ENCODE measurements around the gene ZNF662. TPM values are rescaled to one million over a fixed set of nuclear protein-coding genes. Genes with fewer than 3 reads are reported as not detected.
A peak's percentile ranks its signal among the peaks of the same experiment; 100 is the strongest.

Gene ZNF662
- 10 to 100 TPM in 2 of 4 donors, 1 to 10 TPM in 2; 4.3 to 18.2 (median 10.3) TPM for total RNA-seq

- peak within 1 kb of the TSS; percentile 47 to 82 for H3K4me3 ChIP-seq
- H3K36me3 ChIP-seq, result peaks cover 0 to 36% of the 10 kb centered on the region in 2 donors
- peak within 1 kb of the TSS; percentile 18 to 88 (median 86) for H3K27ac ChIP-seq
- 15% methylated on average over 1 to 7 of the region's 59 CpGs for WGBS, 2 donors (ENCODE audit: low coverage in 1 of 2)
- H3K9me3 ChIP-seq, result peaks cover 0 to 18% (median 0%) of the 10 kb centered on the region in 3 donors
- H3K27me3 ChIP-seq, result no peaks in the 10 kb centered on the region
- TF ChIP-seq CTCF (IDR thresholded peaks at IDR 0.05) (peak in 1 of 4 experiments; percentile 6), POLR2AphosphoS5 (IDR thresholded peaks at IDR 0.05) (peak; percentile 58), POLR2A (IDR thresholded peaks at IDR 0.05) (peak; percentile 49 to 51), EP300 (IDR thresholded peaks at IDR 0.05) (no peak)
- peaks cover 0 to 27% (median 6%) of the 10 kb centered on the region in 3 donors for H3K4me1 ChIP-seq
- peak; percentile 88 for ATAC-seq
Measured at GRCh38 chr3:42906070-42906847, at the start of gene ZNF662. TSS of gene ZNF662 (plus strand) at chr3:42906142. CDS start at chr3:42908115, 1,973 bp downstream.

- 93 to 96% methylated on average over 3 of the region's 3 CpGs for WGBS, 2 donors (ENCODE audit: low coverage in 1 of 2)
Measured at GRCh38 chr3:42856544-42856943, 49.4 kb upstream of the ZNF662 start.

GRCh38 chr3:42864321-42864950 lies 41.5 kb upstream of the ZNF662 start:
- Histone ChIP-seq H3K9me3 (no peaks in the 10 kb centered on the region), H3K27ac (no peak overlapping the region), H3K4me3 (no peak overlapping the region), H3K27me3 (no peaks in the 10 kb centered on the region), H3K4me1 (no peaks in the 10 kb centered on the region), H3K36me3 (no peaks in the 10 kb centered on the region)
- no peak for ATAC-seq
- TF ChIP-seq EP300 (IDR thresholded peaks at IDR 0.05), result no peak
- no peak for TF ChIP-seq CTCF (IDR thresholded peaks at IDR 0.05)
- no peak for TF ChIP-seq POLR2A (IDR thresholded peaks at IDR 0.05)
- no peak for TF ChIP-seq POLR2AphosphoS5 (IDR thresholded peaks at IDR 0.05)
- 92 to 95% methylated on average over 14 of the region's 15 CpGs for WGBS, 2 donors (ENCODE audit: low coverage in 1 of 2)

More at GRCh38 chr3:42856544-42856943, 49.4 kb upstream of the ZNF662 start:
- Histone ChIP-seq H3K4me3 (no peak overlapping the region), H3K27ac (no peak overlapping the region), H3K36me3 (no peaks in the 10 kb centered on the region), H3K4me1 (peaks cover 0 to 15% (median 4%) of the 10 kb centered on the region in 3 donors), H3K27me3 (no peaks in the 10 kb centered on the region), H3K9me3 (no peaks in the 10 kb centered on the region)
- no peak for ATAC-seq
- TF ChIP-seq CTCF (IDR thresholded peaks at IDR 0.05), result no peak
- TF ChIP-seq POLR2A (IDR thresholded peaks at IDR 0.05), result no peak
- TF ChIP-seq EP300 (IDR thresholded peaks at IDR 0.05), result no peak
- TF ChIP-seq POLR2AphosphoS5 (IDR thresholded peaks at IDR 0.05), result no peak

GRCh38 chr3:42865256-42865655 lies 40.7 kb upstream of the ZNF662 start:
- TF ChIP-seq POLR2A (IDR thresholded peaks at IDR 0.05), result no peak
- TF ChIP-seq POLR2AphosphoS5 (IDR thresholded peaks at IDR 0.05), result no peak
- TF ChIP-seq CTCF (IDR thresholded peaks at IDR 0.05), result no peak
- TF ChIP-seq EP300 (IDR thresholded peaks at IDR 0.05), result no peak

More at GRCh38 chr3:42865256-42865655, 40.7 kb upstream of the ZNF662 start:
- 91 to 100% methylated on average over 3 to 4 of the region's 8 CpGs for WGBS, 2 donors (ENCODE audit: low coverage in 1 of 2)
- ATAC-seq, result no peak
- Histone ChIP-seq H3K27me3 (no peaks in the 10 kb centered on the region), H3K27ac (no peak overlapping the region), H3K36me3 (no peaks in the 10 kb centered on the region), H3K4me3 (no peak overlapping the region), H3K9me3 (no peaks in the 10 kb centered on the region), H3K4me1 (no peaks in the 10 kb centered on the region)

Data from gastroesophageal sphincter (tissue), 4 donors.